ENCODE data around the gene C7orf57.

Gene C7orf57

DNA sequence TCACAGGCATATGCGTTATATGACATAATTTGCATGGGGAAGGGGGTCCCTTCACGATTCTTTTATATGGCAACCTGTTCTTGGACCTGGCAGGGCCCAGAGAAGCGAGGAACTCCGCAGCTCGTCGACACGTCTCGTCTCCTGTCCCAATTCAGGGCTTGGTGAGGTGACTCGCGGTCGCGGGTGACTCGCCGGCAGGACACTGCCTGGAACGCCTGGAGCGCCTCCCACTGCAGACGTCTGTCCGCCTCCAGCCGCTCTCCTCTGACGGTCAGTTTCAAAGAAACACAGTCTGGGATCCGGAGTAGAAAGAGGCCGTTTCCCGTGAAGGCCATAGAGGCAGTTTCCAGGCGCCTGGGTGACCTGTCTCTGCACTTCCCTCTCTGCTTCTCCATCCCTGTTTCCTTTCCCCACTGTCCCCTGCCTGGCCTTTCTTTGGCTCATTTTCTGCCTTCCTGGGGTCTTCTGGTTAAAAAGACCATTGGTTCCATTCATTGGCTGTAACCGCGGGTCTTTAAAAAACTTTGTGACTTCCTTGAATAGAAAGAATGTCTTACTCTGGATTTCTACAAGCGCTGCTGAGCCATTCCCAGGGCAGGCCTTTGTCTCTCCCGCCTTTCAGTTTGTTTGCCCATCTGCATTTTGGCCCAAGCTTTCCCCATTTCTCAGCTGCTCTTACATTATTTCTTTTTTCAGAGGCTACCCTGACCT, 54.9 kb downstream of the C7orf57 start:
- Histone ChIP-seq H2AFZ (ENCODE audit: low read length) (no peak overlapping the region), H3K36me3 (ENCODE audit: insufficient read depth, low read length) (no peaks in the 10 kb centered on the region), H3K27ac (ENCODE audit: low read depth, low read length, poor library complexity, severe bottlenecking) (no peak overlapping the region), H3K9me2 (ENCODE audit: low read depth, low read length) (no peaks in the 10 kb centered on the region), H3K27me3 (ENCODE audit: insufficient read depth, low read length) (no peaks in the 10 kb centered on the region), H3K9me3 (ENCODE audit: low read length) (no peaks in the 10 kb centered on the region), H3K79me2 (ENCODE audit: insufficient read depth, low read length) (no peaks in the 10 kb centered on the region), H3K9ac (ENCODE audit: low read length) (peak overlapping the region; percentile 50; the same call in 1 of the 2 replicates), H4K20me1 (ENCODE audit: insufficient read depth, low read length) (no peaks in the 10 kb centered on the region), H3K4me3 (ENCODE audit: low read depth, low read length, poor library complexity, severe bottlenecking) (peak overlapping the region; percentile 66), H3K4me1 (ENCODE audit: insufficient read depth, low read length, severe bottlenecking) (peaks cover 38% of the 10 kb centered on the region), H3K4me2 (ENCODE audit: low read length) (peak overlapping the region; percentile 93), H3F3A (ENCODE audit: insufficient read depth, low read length) (no peaks in the 10 kb centered on the region)
- TF ChIP-seq, protein P1, sequence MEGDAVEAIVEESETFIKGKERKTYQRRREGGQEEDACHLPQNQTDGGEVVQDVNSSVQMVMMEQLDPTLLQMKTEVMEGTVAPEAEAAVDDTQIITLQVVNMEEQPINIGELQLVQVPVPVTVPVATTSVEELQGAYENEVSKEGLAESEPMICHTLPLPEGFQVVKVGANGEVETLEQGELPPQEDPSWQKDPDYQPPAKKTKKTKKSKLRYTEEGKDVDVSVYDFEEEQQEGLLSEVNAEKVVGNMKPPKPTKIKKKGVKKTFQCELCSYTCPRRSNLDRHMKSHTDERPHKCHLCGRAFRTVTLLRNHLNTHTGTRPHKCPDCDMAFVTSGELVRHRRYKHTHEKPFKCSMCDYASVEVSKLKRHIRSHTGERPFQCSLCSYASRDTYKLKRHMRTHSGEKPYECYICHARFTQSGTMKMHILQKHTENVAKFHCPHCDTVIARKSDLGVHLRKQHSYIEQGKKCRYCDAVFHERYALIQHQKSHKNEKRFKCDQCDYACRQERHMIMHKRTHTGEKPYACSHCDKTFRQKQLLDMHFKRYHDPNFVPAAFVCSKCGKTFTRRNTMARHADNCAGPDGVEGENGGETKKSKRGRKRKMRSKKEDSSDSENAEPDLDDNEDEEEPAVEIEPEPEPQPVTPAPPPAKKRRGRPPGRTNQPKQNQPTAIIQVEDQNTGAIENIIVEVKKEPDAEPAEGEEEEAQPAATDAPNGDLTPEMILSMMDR (IDR thresholded peaks at IDR 0.05; ENCODE audit: low read length) = no peak
- TF ChIP-seq EZH2 (IDR thresholded peaks at IDR 0.05; ENCODE audit: borderline replicate concordance, low read length) = no peak

DNA sequence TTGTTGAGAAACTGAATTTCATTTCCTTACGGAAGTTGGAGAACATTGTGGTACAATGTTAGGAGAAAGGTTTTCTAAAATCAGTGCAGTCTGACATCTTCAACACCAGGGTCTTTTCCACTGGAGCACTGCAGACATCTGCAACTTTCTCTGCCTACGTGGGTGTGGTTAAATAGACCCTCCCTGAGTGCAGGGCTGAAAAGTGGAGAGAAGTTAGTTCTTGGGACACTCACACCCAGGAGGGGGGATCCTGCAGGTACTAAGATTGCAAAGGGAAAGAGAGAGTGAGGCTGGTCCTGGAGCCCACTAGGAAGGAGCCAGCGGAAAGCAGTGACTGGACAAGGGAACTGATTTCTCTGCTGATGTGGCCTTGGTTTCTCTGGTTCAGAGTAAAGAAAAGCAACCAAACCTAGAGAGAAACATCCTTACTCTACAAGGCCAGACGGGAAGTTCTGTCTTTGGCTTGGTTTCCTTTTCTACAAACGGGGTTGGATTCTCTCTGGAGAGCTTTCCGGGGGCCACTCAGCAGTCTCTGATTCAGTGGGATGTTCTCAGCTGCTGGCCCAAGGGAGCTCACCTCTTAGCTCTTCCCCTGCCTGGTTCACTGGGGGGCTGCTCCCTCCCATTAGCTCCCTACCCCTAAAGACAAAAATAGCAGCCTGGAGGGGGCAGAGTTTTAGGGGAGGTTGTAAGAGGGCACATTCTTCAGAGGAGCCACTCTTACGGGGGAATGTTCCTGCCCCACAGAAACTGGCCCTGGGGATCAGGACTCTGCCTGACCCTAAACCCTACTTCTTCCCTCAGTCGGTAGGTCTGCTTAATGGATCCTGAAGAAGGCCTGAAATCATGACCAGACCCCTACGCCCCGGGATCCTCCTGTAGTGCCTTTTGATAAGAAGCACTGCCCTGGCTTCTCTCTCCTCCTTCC, 56.4 kb downstream of the C7orf57 start:
- Histone ChIP-seq H3F3A (ENCODE audit: insufficient read depth, low read length) (no peaks in the 10 kb centered on the region), H3K4me1 (ENCODE audit: insufficient read depth, low read length, severe bottlenecking) (peaks cover 23% of the 10 kb centered on the region), H3K9me3 (ENCODE audit: low read length) (no peaks in the 10 kb centered on the region), H3K27me3 (ENCODE audit: insufficient read depth, low read length) (no peaks in the 10 kb centered on the region), H3K4me3 (ENCODE audit: low read depth, low read length, poor library complexity, severe bottlenecking) (no peak overlapping the region), H3K79me2 (ENCODE audit: insufficient read depth, low read length) (no peaks in the 10 kb centered on the region), H2AFZ (ENCODE audit: low read length) (no peak overlapping the region), H3K9me2 (ENCODE audit: low read depth, low read length) (no peaks in the 10 kb centered on the region), H3K27ac (ENCODE audit: low read depth, low read length, poor library complexity, severe bottlenecking) (no peak overlapping the region), H3K9ac (ENCODE audit: low read length) (no peak overlapping the region), H3K4me2 (ENCODE audit: low read length) (no peak overlapping the region), H4K20me1 (ENCODE audit: insufficient read depth, low read length) (no peaks in the 10 kb centered on the region), H3K36me3 (ENCODE audit: insufficient read depth, low read length) (no peaks in the 10 kb centered on the region)
- TF ChIP-seq EZH2 (IDR thresholded peaks at IDR 0.05; ENCODE audit: borderline replicate concordance, low read length) = no peak
- TF ChIP-seq, protein P1 (IDR thresholded peaks at IDR 0.05; ENCODE audit: low read length) = no peak

DNA sequence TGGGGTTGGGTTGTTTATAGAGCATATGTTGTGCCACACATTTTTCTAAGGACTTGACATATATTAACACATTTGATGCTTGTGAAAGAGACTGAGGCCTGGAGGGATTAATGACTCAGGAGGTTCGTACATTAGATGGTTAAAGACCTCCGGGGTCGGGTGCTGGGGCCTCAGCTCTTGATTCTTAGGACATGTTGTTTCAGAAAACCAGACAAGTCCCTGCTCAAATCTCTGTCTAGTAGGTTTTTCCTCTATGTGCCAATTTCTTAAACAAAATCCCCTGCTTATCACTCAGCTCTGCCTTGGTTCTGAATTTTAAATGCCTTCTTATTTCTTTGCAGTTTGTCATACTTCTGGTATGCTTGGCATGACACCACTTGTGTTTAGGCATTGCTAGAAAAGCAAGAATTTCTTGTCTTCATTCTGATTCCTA, 59.5 kb downstream of the C7orf57 start:
- Histone ChIP-seq H3K79me2 (ENCODE audit: insufficient read depth, low read length) (no peaks in the 10 kb centered on the region), H3K27ac (ENCODE audit: low read depth, low read length, poor library complexity, severe bottlenecking) (no peak overlapping the region)
- TF ChIP-seq, protein P1 (IDR thresholded peaks at IDR 0.05; ENCODE audit: low read length) = no peak
- no peak for TF ChIP-seq EZH2 (IDR thresholded peaks at IDR 0.05; ENCODE audit: borderline replicate concordance, low read length)

More for the DNA sequence above, 59.5 kb downstream of the C7orf57 start:
- Histone ChIP-seq H3K9me3 (ENCODE audit: low read length) (no peaks in the 10 kb centered on the region), H3K4me1 (ENCODE audit: insufficient read depth, low read length, severe bottlenecking) (peaks cover 1% of the 10 kb centered on the region), H4K20me1 (ENCODE audit: insufficient read depth, low read length) (no peaks in the 10 kb centered on the region), H3F3A (ENCODE audit: insufficient read depth, low read length) (no peaks in the 10 kb centered on the region), H3K9ac (ENCODE audit: low read length) (no peak overlapping the region), H3K9me2 (ENCODE audit: low read depth, low read length) (no peaks in the 10 kb centered on the region), H3K36me3 (ENCODE audit: insufficient read depth, low read length) (no peaks in the 10 kb centered on the region), H3K4me2 (ENCODE audit: low read length) (no peak overlapping the region), H3K4me3 (ENCODE audit: low read depth, low read length, poor library complexity, severe bottlenecking) (no peak overlapping the region), H3K27me3 (ENCODE audit: insufficient read depth, low read length) (no peaks in the 10 kb centered on the region), H2AFZ (ENCODE audit: low read length) (no peak overlapping the region)
